GM21619 (cell line): Measurements from ENCODE around the gene RMC1.
A peak's percentile ranks its signal among the peaks of the same experiment; 100 is the strongest.

Source experiments
- ATAC-seq: cut with Tn5 transposase; IDR thresholded peaks from one replicate; pipeline ENCODE4 v1.9.1; 2021; ENCODE audit not compliant: unreplicated experiment

RMC1 gene

GRCh38 chr18:23529604-23530003 lies 26.3 kb downstream of the RMC1 start:
- no peak for ATAC-seq

- ATAC-seq = no peak
These were observed 26.9 kb downstream of the RMC1 start for GRCh38 chr18:23530195-23530594.

- no peak for ATAC-seq
These were observed 28.6 kb downstream of the RMC1 start for GRCh38 chr18:23531912-23532311.

GRCh38 chr18:23532848-23533247 lies 29.5 kb downstream of the RMC1 start:
- no peak for ATAC-seq

- no peak for ATAC-seq
These were observed 31.0 kb downstream of the RMC1 start for GRCh38 chr18:23534276-23534675.

GRCh38 chr18:23536204-23536603 lies 32.9 kb downstream of the RMC1 start:
- ATAC-seq = no peak

- no peak for ATAC-seq
These were observed 34.0 kb downstream of the RMC1 start for GRCh38 chr18:23537274-23537673.

GRCh38 chr18:23538001-23538400 lies 34.7 kb downstream of the RMC1 start:
- ATAC-seq = no peak

GRCh38 chr18:23538870-23539269 lies 35.6 kb downstream of the RMC1 start:
- no peak for ATAC-seq

GRCh38 chr18:23539296-23539695 lies 36.0 kb downstream of the RMC1 start:
- no peak for ATAC-seq

GRCh38 chr18:23539911-23540525 lies 36.7 kb downstream of the RMC1 start:
- ATAC-seq = no peak

- peak; percentile 75 for ATAC-seq
These were observed 37.6 kb downstream of the RMC1 start for GRCh38 chr18:23540867-23541266.

GRCh38 chr18:23541349-23542093 lies 38.2 kb downstream of the RMC1 start:
- no peak for ATAC-seq

GRCh38 chr18:23542461-23542860 lies 39.1 kb downstream of the RMC1 start:
- no peak for ATAC-seq

- ATAC-seq = no peak
These were observed 42.0 kb downstream of the RMC1 start for GRCh38 chr18:23545247-23545789.

- no peak for ATAC-seq
These were observed 44.0 kb downstream of the RMC1 start for GRCh38 chr18:23547306-23547705.

GRCh38 chr18:23547846-23548245 lies 44.5 kb downstream of the RMC1 start:
- ATAC-seq = no peak

- no peak for ATAC-seq
These were observed 45.0 kb downstream of the RMC1 start for GRCh38 chr18:23548275-23548674.

- no peak for ATAC-seq
These were observed 45.4 kb downstream of the RMC1 start for GRCh38 chr18:23548719-23549118.

GRCh38 chr18:23550898-23551297 lies 47.6 kb downstream of the RMC1 start:
- ATAC-seq = no peak

GRCh38 chr18:23551978-23552377 lies 48.7 kb downstream of the RMC1 start:
- ATAC-seq = no peak

GRCh38 chr18:23552505-23552904 lies 49.2 kb downstream of the RMC1 start:
- ATAC-seq = no peak
